ENCODE results near the gene PWWP2A. TPM values are rescaled to one million over a fixed set of nuclear protein-coding genes. Genes with fewer than 3 reads are reported as not detected.
"Not testable (repeated sequence)": the region's sequence is repeated elsewhere in the genome, so short reads cannot be mapped to it uniquely, and the experiment has no call there.

PWWP2A gene
- total RNA-seq, 4 donors from 2014 or later, result 18.3 to 34.7 (median 28.8) TPM

GRCh38 chr5:160079753-160080152, 39.5 kb downstream of the PWWP2A start:
- no peak for TF ChIP-seq POLR2A (IDR thresholded peaks at IDR 0.05)
- TF ChIP-seq CTCF (IDR thresholded peaks at IDR 0.05), result no peak
- TF ChIP-seq POLR2AphosphoS5 (IDR thresholded peaks at IDR 0.05), result no peak
- TF ChIP-seq EP300 (IDR thresholded peaks at IDR 0.05), result no peak
- Histone ChIP-seq H3K4me1 (peaks cover 2 to 31% (median 3%) of the 10 kb centered on the region in 3 donors), H3K27ac (no peak overlapping the region), H3K9me3 (no peaks in the 10 kb centered on the region), H3K4me3 (no peak overlapping the region), H3K36me3 (peaks cover 0 to 16% of the 10 kb centered on the region in 2 donors), H3K27me3 (no peaks in the 10 kb centered on the region)
- ATAC-seq, result no peak
- WGBS, 2 donors (ENCODE audit: low coverage in 1 of 2), result 55 to 79% methylated on average over 2 of the region's 2 CpGs

GRCh38 chr5:160076997-160077396, 42.3 kb downstream of the PWWP2A start:
- ATAC-seq, result no peak
- H3K4me3 ChIP-seq, result no peak overlapping the region
- TF ChIP-seq POLR2AphosphoS5 (IDR thresholded peaks at IDR 0.05), result no peak
- H3K27me3 ChIP-seq, result no peaks in the 10 kb centered on the region
- H3K27ac ChIP-seq, result no peak overlapping the region
- WGBS, 2 donors (ENCODE audit: low coverage in 1 of 2), result 90 to 94% methylated on average over 2 of the region's 2 CpGs
- H3K4me1 ChIP-seq, result peaks cover 0 to 19% (median 0%) of the 10 kb centered on the region in 3 donors
- peaks cover 0 to 24% of the 10 kb centered on the region in 2 donors for H3K36me3 ChIP-seq
- no peaks in the 10 kb centered on the region for H3K9me3 ChIP-seq

GRCh38 chr5:160075073-160075472, 44.2 kb downstream of the PWWP2A start:
- no peak for ATAC-seq
- H3K9me3 ChIP-seq, result no peaks in the 10 kb centered on the region

GRCh38 chr5:160071916-160072315, 47.3 kb downstream of the PWWP2A start:
- no peak overlapping the region for H3K27ac ChIP-seq
- H3K9me3 ChIP-seq, result no peaks in the 10 kb centered on the region
- TF ChIP-seq EP300 (IDR thresholded peaks at IDR 0.05), result no peak
- no peak for ATAC-seq
- WGBS, 2 donors (ENCODE audit: low coverage in 1 of 2), result 71 to 80% methylated on average over 1 to 2 of the region's 2 CpGs
- H3K27me3 ChIP-seq, result no peaks in the 10 kb centered on the region
- peaks cover 0 to 44% of the 10 kb centered on the region in 2 donors for H3K36me3 ChIP-seq
- no peak overlapping the region for H3K4me3 ChIP-seq
- peaks cover 0 to 9% (median 0%) of the 10 kb centered on the region in 3 donors for H3K4me1 ChIP-seq

More at GRCh38 chr5:160075073-160075472, 44.2 kb downstream of the PWWP2A start:
- TF ChIP-seq EP300 (IDR thresholded peaks at IDR 0.05), result no peak
- TF ChIP-seq POLR2A (IDR thresholded peaks at IDR 0.05), result no peak
- no peak for TF ChIP-seq CTCF (IDR thresholded peaks at IDR 0.05)
- TF ChIP-seq POLR2AphosphoS5 (IDR thresholded peaks at IDR 0.05), result no peak
- H3K27ac ChIP-seq, result no peak overlapping the region
- no peaks in the 10 kb centered on the region for H3K27me3 ChIP-seq
- H3K4me1 ChIP-seq, result peaks cover 0 to 25% (median 0%) of the 10 kb centered on the region in 3 donors
- no peak overlapping the region for H3K4me3 ChIP-seq
- H3K36me3 ChIP-seq, result peaks cover 0 to 30% of the 10 kb centered on the region in 2 donors

- 57 to 65% methylated on average over 8 of the region's 8 CpGs for WGBS, 2 donors (ENCODE audit: low coverage in 1 of 2)
- H3K4me3 ChIP-seq, result no peak overlapping the region
- ATAC-seq, result no peak
These were observed 47.7 kb downstream of the PWWP2A start for GRCh38 chr5:160071516-160071915.

GRCh38 chr5:160069120-160069519, 50.1 kb downstream of the PWWP2A start:
- H3K27ac ChIP-seq, H3K9me3 ChIP-seq, H3K27me3 ChIP-seq, H3K4me3 ChIP-seq, ATAC-seq: not testable (repeated sequence)
- H3K36me3 ChIP-seq, result peaks cover 0 to 58% of the 10 kb centered on the region in 2 donors
- H3K4me1 ChIP-seq, result peaks cover 0 to 15% (median 0%) of the 10 kb centered on the region in 3 donors
- WGBS, 2 donors (ENCODE audit: low coverage in 1 of 2), result 87 to 93% methylated on average over 4 to 5 of the region's 5 CpGs

More at GRCh38 chr5:160071516-160071915, 47.7 kb downstream of the PWWP2A start:
- TF ChIP-seq POLR2AphosphoS5 (IDR thresholded peaks at IDR 0.05) (no peak), EP300 (IDR thresholded peaks at IDR 0.05) (no peak), CTCF (IDR thresholded peaks at IDR 0.05) (no peak), POLR2A (IDR thresholded peaks at IDR 0.05) (no peak)
- no peaks in the 10 kb centered on the region for H3K27me3 ChIP-seq
- peaks cover 0 to 48% of the 10 kb centered on the region in 2 donors for H3K36me3 ChIP-seq
- peaks cover 0 to 9% (median 0%) of the 10 kb centered on the region in 3 donors for H3K4me1 ChIP-seq
- no peaks in the 10 kb centered on the region for H3K9me3 ChIP-seq
- no peak overlapping the region for H3K27ac ChIP-seq
